ENCODE data around the gene DIPK1C. TPM values are rescaled to one million over a fixed set of nuclear protein-coding genes. Genes with fewer than 3 reads are reported as not detected.
A peak's percentile ranks its signal among the peaks of the same experiment; 100 is the strongest.
"Not testable (repeated sequence)": the region's sequence is repeated elsewhere in the genome, so short reads cannot be mapped to it uniquely, and the experiment has no call there.

Gene DIPK1C
- total RNA-seq, 1 experiment from 2014 or later: 0.26 TPM

GRCh38 chr18:74505776-74506175 is 48.7 kb upstream of the DIPK1C start:
- no peak overlapping the region for H3K27ac ChIP-seq (ENCODE audit: low read length)
- TF ChIP-seq SIN3A (IDR thresholded peaks at IDR 0.05; ENCODE audit: borderline replicate concordance, insufficient read depth, low read depth, low read length) (no peak), CTCF (IDR thresholded peaks at IDR 0.05) (no peak), POLR2AphosphoS5 (IDR thresholded peaks at IDR 0.05; ENCODE audit: low read depth, low read length) (no peak), REST (IDR thresholded peaks at IDR 0.05; ENCODE audit: insufficient read depth in 1 of 2, low read depth in 2 of 2, low read length in 1 of 2) (no peak), TCF7L2 (IDR thresholded peaks at IDR 0.05; ENCODE audit: low read depth, low read length) (no peak)
- ATAC-seq (no peak), DNase-seq (ENCODE audit: low read depth, low spot score) (no peak)
- ChIA-PET CTCF (interaction anchor here (0.6 kb wide), 1 partner anchor 221 kb away, joined by 10 read pairs; no protein-coding TSS in a partner anchor), POLR2A (no interaction called here)
- intact Hi-C loops (cut with micrococcal nuclease; ENCODE audit: unreplicated experiment) (no loop called here), in situ Hi-C loops (cut with HindIII; ENCODE audit: low pct_unique_long_range_greater_than_20kb, low sequenced_read_pairs) (no loop called here)
- no peak overlapping the region for H3K4me3 ChIP-seq (ENCODE audit: low read depth in 2 of 2, low read length in 2 of 2)
- H3K27me3 ChIP-seq (ENCODE audit: control insufficient read depth, insufficient read depth, low read length): no peaks in the 10 kb centered on the region
- BruUV-seq (replicated peaks): no TSS peak
- no peaks in the 10 kb centered on the region for H3K9me3 ChIP-seq (ENCODE audit: control insufficient read depth, insufficient read depth, low read depth, low read length)
- no peaks in the 10 kb centered on the region for H3K4me1 ChIP-seq (ENCODE audit: control insufficient read depth, insufficient read depth, low read length)
- peaks cover 29% of the 10 kb centered on the region for H3K36me3 ChIP-seq (ENCODE audit: control insufficient read depth, insufficient read depth, low read length)

GRCh38 chr18:74503137-74503536 is 46.0 kb upstream of the DIPK1C start:
- no peaks in the 10 kb centered on the region for H3K9me3 ChIP-seq (ENCODE audit: control insufficient read depth, insufficient read depth, low read depth, low read length)
- no peak overlapping the region for H3K4me3 ChIP-seq (ENCODE audit: low read depth in 2 of 2, low read length in 2 of 2)
- POLR2A ChIA-PET: no interaction called here
- no peak overlapping the region for H3K27ac ChIP-seq (ENCODE audit: low read length)
- in situ Hi-C loops (cut with HindIII; ENCODE audit: low pct_unique_long_range_greater_than_20kb, low sequenced_read_pairs) (no loop called here), intact Hi-C loops (cut with micrococcal nuclease; ENCODE audit: unreplicated experiment) (no loop called here)
- H3K36me3 ChIP-seq (ENCODE audit: control insufficient read depth, insufficient read depth, low read length): peaks cover 31% of the 10 kb centered on the region
- DNase-seq (ENCODE audit: low read depth, low spot score) (no peak), ATAC-seq (no peak)
- no TSS peak for BruUV-seq (replicated peaks)
- CTCF ChIA-PET: no interaction called here
- peaks cover 23% of the 10 kb centered on the region for H3K4me1 ChIP-seq (ENCODE audit: control insufficient read depth, insufficient read depth, low read length)
- no peaks in the 10 kb centered on the region for H3K27me3 ChIP-seq (ENCODE audit: control insufficient read depth, insufficient read depth, low read length)
- TF ChIP-seq TCF7L2 (IDR thresholded peaks at IDR 0.05; ENCODE audit: low read depth, low read length): no peak
- TF ChIP-seq SIN3A (IDR thresholded peaks at IDR 0.05; ENCODE audit: borderline replicate concordance, insufficient read depth, low read depth, low read length): no peak

GRCh38 chr18:74501386-74501785 is 44.3 kb upstream of the DIPK1C start:
- CTCF ChIA-PET: no interaction called here
- in situ Hi-C loops (cut with HindIII; ENCODE audit: low pct_unique_long_range_greater_than_20kb, low sequenced_read_pairs): no loop called here
- intact Hi-C loops (cut with micrococcal nuclease; ENCODE audit: unreplicated experiment): no loop called here

GRCh38 chr18:74500774-74501173 is 43.7 kb upstream of the DIPK1C start:
- H3K27me3 ChIP-seq (ENCODE audit: control insufficient read depth, insufficient read depth, low read length); POLR2A ChIA-PET; ATAC-seq; CTCF ChIA-PET; DNase-seq (ENCODE audit: low read depth, low spot score); in situ Hi-C loops (cut with HindIII; ENCODE audit: low pct_unique_long_range_greater_than_20kb, low sequenced_read_pairs); H3K27ac ChIP-seq (ENCODE audit: low read length); BruUV-seq (replicated peaks); H3K9me3 ChIP-seq (ENCODE audit: control insufficient read depth, insufficient read depth, low read depth, low read length); intact Hi-C loops (cut with micrococcal nuclease; ENCODE audit: unreplicated experiment): not testable (repeated sequence)
- Histone ChIP-seq H3K36me3 (ENCODE audit: control insufficient read depth, insufficient read depth, low read length) (peaks cover 27% of the 10 kb centered on the region), H3K4me3 (ENCODE audit: low read depth in 2 of 2, low read length in 2 of 2) (0 out of 4 replicates have a peak overlapping the region, but pooled peaks of 1 of the 2 experiments have one; percentile 13), H3K4me1 (ENCODE audit: control insufficient read depth, insufficient read depth, low read length) (peaks cover 36% of the 10 kb centered on the region)

More at GRCh38 chr18:74501386-74501785, 44.3 kb upstream of the DIPK1C start:
- ATAC-seq (no peak), DNase-seq (ENCODE audit: low read depth, low spot score) (no peak)
- Histone ChIP-seq H3K4me1 (ENCODE audit: control insufficient read depth, insufficient read depth, low read length) (peaks cover 36% of the 10 kb centered on the region), H3K4me3 (ENCODE audit: low read depth in 2 of 2, low read length in 2 of 2) (no peak overlapping the region), H3K27me3 (ENCODE audit: control insufficient read depth, insufficient read depth, low read length) (no peaks in the 10 kb centered on the region), H3K27ac (ENCODE audit: low read length) (no peak overlapping the region), H3K9me3 (ENCODE audit: control insufficient read depth, insufficient read depth, low read depth, low read length) (no peaks in the 10 kb centered on the region), H3K36me3 (ENCODE audit: control insufficient read depth, insufficient read depth, low read length) (peaks cover 27% of the 10 kb centered on the region)
- no peak for TF ChIP-seq POLR2AphosphoS5 (IDR thresholded peaks at IDR 0.05; ENCODE audit: low read depth, low read length)
- TF ChIP-seq TCF7L2 (IDR thresholded peaks at IDR 0.05; ENCODE audit: low read depth, low read length): no peak
- BruUV-seq (replicated peaks): no TSS peak
- POLR2A ChIA-PET: no interaction called here

All from Panc1 (cell line).